Spleen (tissue), 11 donors: ENCODE data around the gene SMC4. TPM values are rescaled to one million over a fixed set of nuclear protein-coding genes. Genes with fewer than 3 reads are reported as not detected.

Experiments used
- DNase-seq: peaks from one replicate; pipeline ENCODE4 v3.0.0-alpha.2; 2020
- H3K27ac ChIP-seq, 8 donors: fragments of 200-600 bp; sonication (generic) in 7 of 8; 1 replicate in 4 of 8; 2 replicates in 4 of 8; pipeline versions ENCODE4 v1.5.0 to v1.8.0; 2016 to 2021; ENCODE audit warnings: inconsistent platforms in 4 of 8, mild to moderate bottlenecking in 4 of 8, moderate library complexity in 1 of 8
- H3K27me3 ChIP-seq, 7 donors: fragments of 200-600 bp; sonication (generic) in 6 of 7; replicated peaks in 1 of 7; 1 replicate in 4 of 7; 2 replicates in 3 of 7; pipeline versions ENCODE4 v1.5.0 to v1.8.0; 2016 to 2021; ENCODE audit warnings: inconsistent platforms in 3 of 7, mild to moderate bottlenecking in 1 of 7
- H3K36me3 ChIP-seq, 6 donors: fragments of 200-600 bp; sonication (generic) in 5 of 6; 1 replicate in 4 of 6; 2 replicates in 2 of 6; pipeline versions ENCODE4 v1.5.0 to v1.8.0; 2016 to 2021; ENCODE audit warnings: inconsistent platforms in 2 of 6
- H3K4me1 ChIP-seq, 6 donors: fragments of 200-600 bp; sonication (generic) in 5 of 6; 1 replicate in 3 of 6; 2 replicates in 3 of 6; pipeline versions ENCODE4 v1.5.0 to v1.8.0; 2016 to 2021; ENCODE audit warnings: inconsistent platforms in 3 of 6
- H3K4me3 ChIP-seq, 8 donors: fragments of 200-600 bp; sonication (generic) in 7 of 8; 1 replicate in 4 of 8; 2 replicates in 4 of 8; pipeline versions ENCODE4 v1.5.0 to v1.8.0; 2016 to 2021; ENCODE audit warnings: inconsistent platforms in 4 of 8, mild to moderate bottlenecking in 4 of 8, moderate library complexity in 2 of 8
- H3K9me3 ChIP-seq, 8 donors: fragments of 200-600 bp; sonication (generic) in 7 of 8; 1 replicate in 4 of 8; 2 replicates in 4 of 8; pipeline versions ENCODE4 v1.5.0 to v1.8.0; 2016 to 2021; ENCODE audit warnings: inconsistent platforms in 4 of 8
- CTCF ChIP-seq, 11 experiments: fragments of 200-600 bp in 7 of 11; fragments of 450-650 bp in 4 of 11; sonication (generic) in 4 of 11; IDR thresholded peaks in 8 of 11; conservative IDR thresholded peaks in 3 of 11; 1 replicate in 7 of 11; 2 replicates in 4 of 11; pipeline versions ENCODE4 v1.4.0 to v1.8.0; 2016 to 2021; ENCODE audit warnings: antibody characterized with exemption in 11 of 11, inconsistent platforms in 4 of 11, mild to moderate bottlenecking in 1 of 11
- POLR2A ChIP-seq, 3 donors: fragments of 450-650 bp; IDR thresholded peaks; one replicate each; pipeline ENCODE4 v1.5.1; 2017; ENCODE audit warnings: antibody characterized with exemption in 3 of 3, mild to moderate bottlenecking in 1 of 3
- POLR2AphosphoS5 ChIP-seq, 3 donors: sonication (generic); formaldehyde crosslinking; IDR thresholded peaks; one replicate each; pipeline ENCODE4 v1.5.1; 2017; ENCODE audit warnings: antibody characterized with exemption in 3 of 3
- WGBS, 5 donors: extraction: QIAGEN DNeasy Blood & Tissue Kit in 3 of 5; methylation state at CpG; one replicate each; pipeline versions ENCODE4 v1.1.5 to v1.1.7; 2013 to 2018; 5-methylcytosine and 5-hydroxymethylcytosine counted together
- intact Hi-C: fragments of 100-400 bp; cut with DNase I; formaldehyde crosslinking; loops from one replicate; pipeline ENCODE4 v1.15.0; 2023; ENCODE audit warnings: low total_unique reads
- polyA plus RNA-seq, 3 donors: library from polyadenylated mRNA; stranded (reverse); fragments of 200-250 nt; gene quantifications; one replicate each; pipeline ENCODE4 v1.2.1, GENCODE V29; 2013
- total RNA-seq, 7 donors: library from RNA; depleted of rRNA in 3 of 7; stranded (reverse); fragments of >200 nt in 3 of 7; fragmentation: NEBNext Ultra II Directional in 4 of 7; extraction: Animal tissue kit (Norgen Biotek cat#: 25700) in 4 of 7; gene quantifications; one replicate each; pipeline versions ENCODE4 v1.1.0 to v1.2.1, GENCODE V29; 2016 to 2021
- donor health status: healthy with polysubstance abuse.
- donor health status: DM: no; HTN: no; CAD: no; lungs with moderate emphysema.
- donor health status: DM: no; HTN: no; CAD: no.
- donor health status: Bipolar disorder and iron deficiency.
- donor health status: healthy.
- donor health status: DM: no; HTN: no; CAD: no.
- donor health status: DM: yes; HTN: yes; CAD: no.

The SMC4 gene
- total and polyA plus RNA-seq, 10 donors, result 21.2 to 112 (median 52.0) TPM

GRCh38 chr3:160378331-160379109 lies 20.9 kb upstream of the SMC4 start:
- intact Hi-C loops, result no loop called here
- Histone ChIP-seq H3K4me1 (no peaks in the 10 kb centered on the region), H3K36me3 (peaks cover 0 to 54% (median 17%) of the 10 kb centered on the region in 6 donors), H3K4me3 (no peak overlapping the region), H3K27me3 (no peaks in the 10 kb centered on the region), H3K9me3 (no peaks in the 10 kb centered on the region), H3K27ac (no peak overlapping the region)
- TF ChIP-seq POLR2AphosphoS5 (IDR thresholded peaks at IDR 0.05), result no peak
- no peak for DNase-seq
- WGBS, 5 donors, result 96 to 100% (median 98%) methylated on average over 1 of the region's 1 CpG

- Histone ChIP-seq H3K27me3 (no peaks in the 10 kb centered on the region), H3K9me3 (no peaks in the 10 kb centered on the region), H3K4me3 (no peak overlapping the region), H3K4me1 (no peaks in the 10 kb centered on the region), H3K27ac (no peak overlapping the region), H3K36me3 (peaks cover 0 to 42% (median 10%) of the 10 kb centered on the region in 6 donors)
- DNase-seq, result no peak
- WGBS, 5 donors, result 82 to 95% (median 93%) methylated on average over 4 of the region's 4 CpGs
- intact Hi-C loops, result no loop called here
- TF ChIP-seq POLR2A (IDR thresholded peaks at IDR 0.05) (no peak), CTCF (IDR thresholded peaks at IDR 0.05 in 8 of 11, conservative IDR thresholded peaks at IDR 0.05 in 3 of 11) (no peak), POLR2AphosphoS5 (IDR thresholded peaks at IDR 0.05) (no peak)
Observed at GRCh38 chr3:160379628-160380214, 19.7 kb upstream of the SMC4 start.

- Histone ChIP-seq H3K36me3 (peaks cover 0 to 25% (median 4%) of the 10 kb centered on the region in 6 donors), H3K9me3 (no peaks in the 10 kb centered on the region), H3K27ac (no peak overlapping the region), H3K27me3 (no peaks in the 10 kb centered on the region), H3K4me3 (no peak overlapping the region), H3K4me1 (no peaks in the 10 kb centered on the region)
- no peak for TF ChIP-seq CTCF (IDR thresholded peaks at IDR 0.05 in 8 of 11, conservative IDR thresholded peaks at IDR 0.05 in 3 of 11)
- no peak for TF ChIP-seq POLR2AphosphoS5 (IDR thresholded peaks at IDR 0.05)
- TF ChIP-seq POLR2A (IDR thresholded peaks at IDR 0.05), result no peak
- no peak for DNase-seq
- WGBS, 5 donors, result 88 to 98% (median 95%) methylated on average over 1 of the region's 1 CpG
- intact Hi-C loops, result no loop called here
Observed at GRCh38 chr3:160381470-160381869, 18.0 kb upstream of the SMC4 start.

- TF ChIP-seq CTCF (IDR thresholded peaks at IDR 0.05 in 8 of 11, conservative IDR thresholded peaks at IDR 0.05 in 3 of 11) (no peak), POLR2AphosphoS5 (IDR thresholded peaks at IDR 0.05) (no peak), POLR2A (IDR thresholded peaks at IDR 0.05) (no peak)
- no peaks in the 10 kb centered on the region for H3K4me1 ChIP-seq
- 92 to 96% (median 95%) methylated on average over 5 of the region's 5 CpGs for WGBS, 5 donors
- no peak overlapping the region for H3K27ac ChIP-seq
- H3K27me3 ChIP-seq, result no peaks in the 10 kb centered on the region
- peaks cover 0 to 12% (median 0%) of the 10 kb centered on the region in 6 donors for H3K36me3 ChIP-seq
- no peak overlapping the region for H3K4me3 ChIP-seq
- DNase-seq, result no peak
- H3K9me3 ChIP-seq, result no peaks in the 10 kb centered on the region
- intact Hi-C loops, result no loop called here
Observed at GRCh38 chr3:160384639-160385318, 14.7 kb upstream of the SMC4 start.
